SK-N-SH (cell line): Measurements from ENCODE around the gene RANBP10. TPM values are rescaled to one million over a fixed set of nuclear protein-coding genes. Genes with fewer than 3 reads are reported as not detected.

Experiments
- CTCF ChIA-PET: fragments of 300-600, 350-600 bp; formaldehyde crosslinking; extraction: SDS; loops from one replicate; lab custom pipeline; 2021; lab: Yijun Ruan, JAX
- POLR2A ChIA-PET: fragments of 350-600 bp; sonication (Branson Sonifier 250); formaldehyde crosslinking; extraction: SDS; loops from one replicate; lab custom pipeline; 2020; ENCODE audit warnings: antibody characterized with exemption, inconsistent platforms; lab: Yijun Ruan, JAX
- DNase-seq: peaks from one replicate; pipeline ENCODE4 v3.0.0; 2012
- H2AFZ ChIP-seq: fragments of 200-600 bp; sonication (generic); 2 replicates; pipeline ENCODE4 v1.8.1; 2016; ENCODE audit warnings: antibody characterized with exemption, mild to moderate bottlenecking, low read depth
- H3F3A ChIP-seq: fragments of 200-600 bp; sonication (generic); replicated peaks from 2 replicates; pipeline ENCODE3; 2016; ENCODE audit warnings: antibody characterized with exemption, mild to moderate bottlenecking; ENCODE audit not compliant: insufficient read depth
- H3K27ac ChIP-seq, 2 experiments: fragments of 200-500 bp in 1 of 2; fragments of 200-600 bp in 1 of 2; sonication (Bioruptor generic) in 1 of 2; sonication (generic), shearing (Covaris generic) in 1 of 2; 2 replicates each; pipeline versions ENCODE4 v1.5.1 to v1.6.1; 2014 to 2016; ENCODE audit warnings: low read depth in 2 of 2, inconsistent platforms in 1 of 2, low read length in 1 of 2, mild to moderate bottlenecking in 1 of 2, mixed read lengths in 1 of 2
- H3K27me3 ChIP-seq: fragments of 200-600 bp; sonication (generic), shearing (Covaris generic); 2 replicates; pipeline ENCODE4 v1.6.1; 2016; ENCODE audit warnings: mixed run types; ENCODE audit not compliant: insufficient read depth
- H3K36me3 ChIP-seq, 2 experiments: fragments of 200-500 bp in 1 of 2; fragments of 200-600 bp in 1 of 2; sonication (Bioruptor generic) in 1 of 2; sonication (generic) in 1 of 2; replicated peaks in 1 of 2; 2 replicates each; pipeline versions ENCODE3 to v1.5.1; 2014 to 2016; ENCODE audit warnings: low read length in 1 of 2, mild to moderate bottlenecking in 1 of 2; ENCODE audit not compliant: insufficient read depth in 2 of 2, control insufficient read depth in 1 of 2
- H3K4me1 ChIP-seq, 2 experiments: fragments of 200-500 bp in 1 of 2; fragments of 200-600 bp in 1 of 2; sonication (Bioruptor generic) in 1 of 2; sonication (generic), shearing (Covaris generic) in 1 of 2; 2 replicates each; pipeline versions ENCODE4 v1.5.1 to v1.6.1; 2014 to 2016; ENCODE audit warnings: low read depth in 1 of 2, low read length in 1 of 2, mixed run types in 1 of 2; ENCODE audit not compliant: insufficient read depth in 2 of 2, control insufficient read depth in 1 of 2
- H3K4me2 ChIP-seq: fragments of 200-600 bp; sonication (generic), shearing (Covaris generic); 2 replicates; pipeline ENCODE4 v1.6.1; 2017; ENCODE audit warnings: mixed run types
- H3K4me3 ChIP-seq, 2 experiments: fragments of 200-500 bp in 1 of 2; fragments of 200-600 bp in 1 of 2; sonication (Bioruptor generic) in 1 of 2; sonication (generic), shearing (Covaris generic) in 1 of 2; 2 replicates each; pipeline versions ENCODE4 v1.5.1 to v1.8.1; 2014 to 2016; ENCODE audit warnings: low read depth in 2 of 2, inconsistent platforms in 1 of 2, low read length in 1 of 2, mild to moderate bottlenecking in 1 of 2, mixed read lengths in 1 of 2, moderate library complexity in 1 of 2
- H3K79me2 ChIP-seq: fragments of 200-600 bp; sonication (generic); 2 replicates; pipeline ENCODE4 v1.8.1; 2017; ENCODE audit warnings: mild to moderate bottlenecking; ENCODE audit not compliant: insufficient read depth
- H3K9ac ChIP-seq: fragments of 200-600 bp; sonication (generic); 2 replicates; pipeline ENCODE4 v1.6.1; 2017; ENCODE audit warnings: mixed run types
- H3K9me2 ChIP-seq: fragments of 200-600 bp; sonication (generic); 2 replicates; pipeline ENCODE4 v1.6.1; 2017; ENCODE audit warnings: mixed run types
- H3K9me3 ChIP-seq: fragments of 200-600 bp; sonication (generic); 2 replicates; pipeline ENCODE4 v1.6.1; 2017; ENCODE audit warnings: mixed run types, mild to moderate bottlenecking, moderate library complexity
- H4K20me1 ChIP-seq: fragments of 200-600 bp; sonication (generic); 2 replicates; pipeline ENCODE4 v1.6.1; 2017; ENCODE audit warnings: mild to moderate bottlenecking, mixed run types; ENCODE audit not compliant: insufficient read depth
- EZH2phosphoT487 ChIP-seq: fragments of 200-600 bp; sonication (generic); IDR thresholded peaks from 2 replicates; pipeline ENCODE4 v1.6.1; 2017; ENCODE audit warnings: low read depth, mixed run types, mild to moderate bottlenecking, antibody characterized with exemption, moderate library complexity, borderline replicate concordance
- FOSL2 ChIP-seq: IDR thresholded peaks from 2 replicates; pipeline ENCODE4 v1.4.0; 2012; ENCODE audit warnings: low read depth, mild to moderate bottlenecking, moderate library complexity, borderline replicate concordance
- GABPA ChIP-seq: IDR thresholded peaks from 2 replicates; pipeline ENCODE4 v1.4.0; 2012; ENCODE audit warnings: low read depth, mild to moderate bottlenecking
- JUND ChIP-seq: IDR thresholded peaks from 2 replicates; pipeline ENCODE4 v1.4.0; 2012
- MEF2A ChIP-seq: IDR thresholded peaks from 2 replicates; pipeline ENCODE4 v1.4.0; 2012; ENCODE audit warnings: low read depth, borderline replicate concordance
- PBX3 ChIP-seq: IDR thresholded peaks from 2 replicates; pipeline ENCODE4; 2012
- SMC3 ChIP-seq: IDR thresholded peaks from 2 replicates; pipeline ENCODE4 v1.6.1; 2012; ENCODE audit warnings: low read depth, low read length, improper control_type of control experiment
- USF1 ChIP-seq: IDR thresholded peaks from 2 replicates; pipeline ENCODE4 v1.4.0; 2012; ENCODE audit warnings: low read depth, borderline replicate concordance
- WGBS: methylation state at CpG from one replicate; pipeline ENCODE4 v1.1.6; 2017; ENCODE audit warnings: low lambda C conversion rate; 5-methylcytosine and 5-hydroxymethylcytosine counted together
- polyA plus RNA-seq, 3 experiments: library from polyadenylated mRNA; depleted of rRNA; stranded (reverse); fragments of >200 nt; gene quantifications; 2 replicates each; pipeline ENCODE4 v1.2.3, GENCODE V29; 2012
- TF ChIP-seq, protein P1 (sequence below): fragments of 150-350 bp; IDR thresholded peaks from 2 replicates; pipeline ENCODE4 v1.6.1; 2016; ENCODE audit warnings: mild to moderate bottlenecking, low read depth, low read length

Gene RANBP10
- polyA plus RNA-seq, 1 of the 3 experiments (the other 2 are of a cell fraction), result 12.1 TPM

DNA sequence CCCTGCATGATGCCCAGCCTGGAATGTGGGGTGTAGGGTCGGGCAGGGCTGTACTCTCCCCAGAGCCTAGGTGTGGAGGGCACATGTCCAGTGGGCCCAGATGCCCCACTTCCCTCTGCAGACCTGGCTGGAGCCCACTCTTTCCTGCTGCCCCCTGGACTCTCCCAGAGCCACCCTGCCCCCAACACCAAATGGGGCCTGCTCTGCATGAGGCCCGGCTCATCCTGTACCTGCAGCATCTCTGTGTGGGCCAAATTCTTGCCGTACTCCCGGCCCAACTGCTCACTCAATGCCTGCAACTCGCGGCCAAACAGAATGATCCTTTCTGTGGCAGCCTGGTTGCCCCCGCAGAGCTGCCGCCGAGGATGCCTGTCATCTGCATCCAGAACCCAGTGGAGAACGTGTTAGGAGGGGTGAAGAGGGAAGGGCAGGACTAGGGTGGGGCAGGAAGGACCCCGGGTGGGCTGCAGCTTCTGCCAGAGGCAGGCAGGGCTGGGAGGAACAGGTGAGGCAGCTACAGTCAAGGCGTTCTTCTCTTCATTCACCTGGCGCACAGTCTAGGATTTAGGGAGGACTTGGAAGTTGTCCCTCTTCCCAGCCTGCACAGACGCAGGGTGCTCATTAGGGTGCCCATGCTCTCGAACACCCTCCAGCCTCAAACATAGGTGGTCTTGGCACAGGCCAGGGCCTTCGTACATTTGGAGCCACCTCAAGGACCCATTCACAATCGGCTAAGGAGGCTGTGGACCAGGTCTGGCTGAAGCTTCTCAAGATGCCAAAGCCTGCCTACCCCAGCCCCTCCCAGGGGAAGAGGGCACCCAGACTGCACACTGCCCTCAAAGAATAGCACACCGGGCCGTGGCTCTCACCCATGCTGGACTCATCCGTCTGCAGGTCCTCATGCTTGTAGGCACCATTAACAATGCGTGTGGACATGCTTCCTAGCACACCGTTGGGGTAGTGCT is 78.6 kb downstream of the RANBP10 start:
- POLR2A ChIA-PET, result no interaction called here
- Histone ChIP-seq H3K4me3 (no peak overlapping the region), H3K79me2 (no peaks in the 10 kb centered on the region), H3K27me3 (no peaks in the 10 kb centered on the region)
- TF ChIP-seq PBX3 (no peak), FOSL2 (no peak), JUND (no peak)
- TF ChIP-seq, protein P1, sequence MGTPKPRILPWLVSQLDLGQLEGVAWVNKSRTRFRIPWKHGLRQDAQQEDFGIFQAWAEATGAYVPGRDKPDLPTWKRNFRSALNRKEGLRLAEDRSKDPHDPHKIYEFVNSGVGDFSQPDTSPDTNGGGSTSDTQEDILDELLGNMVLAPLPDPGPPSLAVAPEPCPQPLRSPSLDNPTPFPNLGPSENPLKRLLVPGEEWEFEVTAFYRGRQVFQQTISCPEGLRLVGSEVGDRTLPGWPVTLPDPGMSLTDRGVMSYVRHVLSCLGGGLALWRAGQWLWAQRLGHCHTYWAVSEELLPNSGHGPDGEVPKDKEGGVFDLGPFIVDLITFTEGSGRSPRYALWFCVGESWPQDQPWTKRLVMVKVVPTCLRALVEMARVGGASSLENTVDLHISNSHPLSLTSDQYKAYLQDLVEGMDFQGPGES, result no peak
- TF ChIP-seq, all 33 proteins: peak for 0
- H3K9me3 ChIP-seq, result no peaks in the 10 kb centered on the region
- CTCF ChIA-PET, result interaction anchor here (1.8 kb wide), 1 partner anchor 8 kb away, joined by 6 read pairs; the partner anchor contains the start of gene GFOD2
- peaks cover 5 to 42% of the 10 kb centered on the region in 2 experiments for H3K36me3 ChIP-seq
- H4K20me1 ChIP-seq, result no peaks in the 10 kb centered on the region
- DNase-seq, result no peak
- peaks cover 3 to 5% of the 10 kb centered on the region in 2 experiments; a peak in 2 of 4 replicates for H3K4me1 ChIP-seq
- no peak overlapping the region for H3K9ac ChIP-seq
- H3K9me2 ChIP-seq, result no peaks in the 10 kb centered on the region
- peaks cover 5% of the 10 kb centered on the region for H3F3A ChIP-seq
- no peak overlapping the region for H2AFZ ChIP-seq
- 97% methylated on average over 11 of the region's 22 CpGs for WGBS
- no peak overlapping the region for H3K4me2 ChIP-seq
- no peak overlapping the region for H3K27ac ChIP-seq

GRCh38 chr16:67726106-67727034 is 80.0 kb downstream of the RANBP10 start:
- CTCF ChIA-PET, result interaction anchor here (0.6 to 1.8 kb wide), 2 partner anchors 90 kb away, joined by 3 to 7 read pairs; no protein-coding TSS in a partner anchor
- Histone ChIP-seq H4K20me1 (no peaks in the 10 kb centered on the region), H3K9me3 (no peaks in the 10 kb centered on the region), H3K4me3 (no peak overlapping the region), H3K9me2 (no peaks in the 10 kb centered on the region), H3K36me3 (peaks cover 5 to 37% of the 10 kb centered on the region in 2 experiments), H2AFZ (no peak overlapping the region), H3K4me1 (peaks cover 3 to 5% of the 10 kb centered on the region in 2 experiments; a peak in 2 of 4 replicates), H3K79me2 (no peaks in the 10 kb centered on the region), H3K27me3 (no peaks in the 10 kb centered on the region), H3K9ac (no peak overlapping the region), H3K4me2 (no peak overlapping the region), H3K27ac (no peak overlapping the region), H3F3A (peaks cover 5% of the 10 kb centered on the region)
- DNase-seq, result no peak
- TF ChIP-seq USF1 (no peak), GABPA (no peak), SMC3 (no peak), EZH2phosphoT487 (no peak), FOSL2 (no peak), JUND (no peak), MEF2A (no peak)
- POLR2A ChIA-PET, result no interaction called here
- whole genome bisulfite sequencing, result 96% methylated on average over 7 of the region's 8 CpGs
